Measurements from ENCODE around the gene CNTROB.

Gene CNTROB

DNA sequence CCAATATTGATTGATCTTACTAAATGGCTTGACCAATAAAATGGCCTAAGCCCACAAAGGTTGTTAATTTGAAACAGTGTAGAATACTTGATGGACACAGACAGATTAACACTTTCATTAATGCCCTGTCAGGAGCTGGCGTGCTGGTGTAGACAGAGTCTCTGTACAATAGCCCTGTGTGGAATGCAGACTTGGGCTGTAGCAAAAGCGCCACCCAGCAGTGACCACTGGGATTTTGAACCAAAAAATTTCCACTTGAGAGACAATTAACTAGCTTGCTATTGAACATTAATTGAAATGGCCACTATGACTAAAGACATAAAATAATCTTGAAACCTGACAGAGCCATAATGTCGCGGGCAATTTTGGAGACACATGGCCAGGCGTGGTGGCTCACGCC, 50.7 kb downstream of the CNTROB start:
- DNase-seq (ENCODE audit: low read depth, low spot score) = no peak

- DNase-seq (ENCODE audit: low read depth, low spot score) = no peak
Measured at GRCh38 chr17:7984904-7985303, 52.9 kb downstream of the CNTROB start.

DNA sequence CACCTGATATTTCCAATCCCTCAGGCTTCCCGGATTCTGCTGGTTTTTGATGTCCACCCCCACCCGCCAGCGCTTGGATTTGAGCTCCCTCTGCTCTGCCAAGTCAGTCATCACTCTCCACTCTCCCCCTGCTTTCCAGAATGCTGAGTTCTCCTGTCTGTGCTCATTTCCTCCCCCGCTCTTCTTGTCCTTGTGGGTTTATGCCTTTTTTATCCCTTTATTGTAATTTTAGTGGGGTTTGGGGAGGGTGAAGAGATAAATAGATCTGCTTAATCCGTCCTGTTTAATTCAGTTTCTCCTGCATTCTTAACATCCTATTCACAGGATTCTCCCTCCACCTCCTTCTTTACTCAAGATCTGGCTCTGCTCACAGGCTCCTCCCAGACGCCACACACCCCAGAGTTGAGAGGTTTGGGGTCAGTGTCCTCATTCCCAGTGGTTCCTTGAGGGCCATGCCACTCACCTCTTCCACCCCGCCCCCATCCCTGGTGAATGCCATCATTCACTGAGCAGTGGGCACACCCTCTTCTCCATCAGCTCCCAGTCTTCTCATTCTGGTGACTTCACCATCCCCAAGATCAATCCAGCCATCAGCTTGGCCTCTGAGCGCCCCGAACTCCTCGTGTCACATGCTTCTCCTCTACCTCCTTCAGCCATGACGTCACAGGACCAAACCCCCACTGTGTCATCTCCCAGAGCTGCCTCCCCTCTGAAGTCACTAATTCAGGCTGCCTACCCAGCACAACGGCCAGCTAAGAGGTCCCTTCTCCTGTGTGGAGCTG, 55.3 kb downstream of the CNTROB start:
- no peak for DNase-seq (ENCODE audit: low read depth, low spot score)

DNA sequence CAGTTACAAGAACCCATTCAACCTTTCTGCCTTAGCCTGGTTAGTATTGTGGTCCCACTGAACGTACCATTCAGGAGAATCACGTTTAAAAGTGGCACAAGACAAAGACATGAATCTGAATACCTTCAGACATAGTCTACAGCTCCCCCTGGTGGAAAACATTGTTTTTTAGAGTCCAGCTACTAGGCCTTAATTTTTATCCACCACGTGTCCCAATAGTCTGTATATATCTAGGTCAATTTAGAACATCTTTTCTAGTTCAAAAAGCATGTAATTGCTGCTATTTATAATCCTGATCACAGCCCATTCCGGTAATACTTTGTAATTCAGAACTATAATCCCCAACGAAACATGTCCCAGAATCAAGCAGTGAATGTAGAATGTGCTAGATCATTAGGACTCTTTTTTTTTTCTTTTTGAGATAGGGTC, 56.8 kb downstream of the CNTROB start:
- DNase-seq (ENCODE audit: low read depth, low spot score) = peak; percentile 26

DNA sequence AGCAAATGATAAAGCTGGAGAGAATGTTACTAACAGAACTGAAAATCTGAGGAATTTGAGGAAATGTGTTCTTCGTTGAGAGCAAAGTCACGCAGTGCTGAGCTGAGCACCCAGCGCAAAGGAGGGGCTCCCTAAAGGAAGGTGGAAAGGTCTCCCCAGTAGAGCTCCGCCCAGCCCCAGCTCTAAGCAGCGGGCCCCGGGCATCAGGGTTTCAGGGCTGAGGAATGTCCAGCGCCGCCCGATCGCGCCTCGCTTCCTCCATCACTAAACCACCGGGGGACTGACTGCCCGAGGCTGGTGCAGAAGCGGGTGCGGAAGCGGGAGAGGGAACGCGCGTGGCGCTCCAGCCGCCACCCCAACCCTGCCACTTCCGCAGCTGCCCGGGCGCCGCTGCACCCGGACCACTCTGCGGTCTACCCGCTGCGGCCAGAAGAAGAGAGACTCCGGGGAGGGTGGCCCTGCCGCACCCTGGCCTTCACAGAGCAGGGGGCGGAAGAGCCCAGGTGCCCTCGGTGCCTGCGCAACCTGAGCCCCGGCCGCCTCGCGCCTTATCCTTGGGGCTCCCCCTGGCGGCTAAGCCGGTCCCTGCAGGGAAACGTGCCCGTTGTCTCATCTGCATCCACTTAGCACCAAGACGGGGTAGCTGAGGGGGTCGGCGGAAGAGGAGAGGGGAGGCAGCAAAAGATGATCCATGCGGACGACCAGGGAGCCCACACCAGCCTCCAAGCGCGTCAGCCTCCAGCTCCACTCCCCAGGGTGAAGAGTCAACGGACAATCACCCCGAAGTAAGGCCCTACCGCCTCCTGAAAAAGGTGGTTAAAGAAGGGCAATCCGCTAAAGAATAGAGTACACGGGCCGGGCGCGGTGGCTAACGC, 58.0 kb downstream of the CNTROB start:
- DNase-seq (ENCODE audit: low read depth, low spot score) = peak; percentile 88

DNA sequence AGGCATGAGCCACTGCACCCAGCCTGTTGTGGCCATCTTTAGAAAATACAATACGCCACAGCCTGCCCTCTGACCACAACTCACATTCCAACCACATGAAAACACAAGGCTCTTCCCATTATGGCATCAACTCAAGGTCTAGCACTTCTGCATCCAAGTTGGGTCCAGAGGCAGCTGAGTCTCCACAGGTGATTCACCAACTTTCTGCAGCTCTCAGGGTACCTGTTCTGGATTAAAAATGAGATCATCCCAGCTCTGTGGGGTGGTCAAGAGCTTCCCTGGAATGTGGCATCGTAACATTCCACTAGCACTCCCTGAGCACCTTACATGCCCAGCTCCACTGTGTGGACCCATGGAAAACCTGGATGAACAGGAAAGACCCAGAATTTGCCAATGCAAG, 60.5 kb downstream of the CNTROB start:
- DNase-seq (ENCODE audit: low read depth, low spot score) = no peak

- DNase-seq (ENCODE audit: low read depth, low spot score) = no peak
Measured at GRCh38 chr17:7992924-7993323, 60.9 kb downstream of the CNTROB start.

- DNase-seq (ENCODE audit: low read depth, low spot score) = no peak
Measured at GRCh38 chr17:7993972-7994589, 62.1 kb downstream of the CNTROB start.

GRCh38 chr17:7995724-7996123, 63.7 kb downstream of the CNTROB start:
- DNase-seq (ENCODE audit: low read depth, low spot score) = no peak

DNA sequence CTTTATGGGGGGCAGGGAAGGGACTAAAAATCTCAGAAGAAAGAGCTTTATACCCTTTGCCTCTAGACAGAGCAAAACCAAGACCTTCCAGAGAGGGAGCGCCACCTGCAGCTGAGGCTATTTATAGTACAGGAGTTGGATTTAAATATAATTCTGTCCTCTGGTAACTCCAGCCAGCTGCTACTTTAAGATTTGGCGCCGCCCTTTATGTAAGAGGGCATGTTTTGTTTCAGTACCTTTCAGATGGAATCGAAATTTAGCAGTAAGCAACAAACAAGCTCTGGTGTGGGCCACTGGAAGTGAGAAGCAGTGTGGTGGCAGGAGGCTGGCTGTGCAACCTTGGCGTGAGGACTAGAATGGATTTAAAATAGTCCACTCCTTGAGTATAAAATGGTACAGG, 65.2 kb downstream of the CNTROB start:
- no peak for DNase-seq (ENCODE audit: low read depth, low spot score)
